DND-41 (cell line): ENCODE results near the gene SEMA4A.

Experiments
- ATAC-seq: fragments of 200-7000 bp; cut with Tn5 transposase; 3 replicates; pipeline ENCODE4 v1.9.1; 2021; ENCODE audit warnings: low read depth; ENCODE audit not compliant: insufficient read depth
- DNase-seq: peaks from one replicate; pipeline ENCODE4 v3.0.0-alpha.2; 2020
- H2AFZ ChIP-seq: 2 replicates; pipeline ENCODE4 v1.6.0; 2012; ENCODE audit warnings: low read depth, low read length
- H3K27ac ChIP-seq: 2 replicates; pipeline ENCODE4 v1.5.1; 2012; ENCODE audit warnings: low read length, inconsistent platforms
- H3K27me3 ChIP-seq: fragments of 200-600 bp; sonication (generic); 2 replicates; pipeline ENCODE4 v1.6.0; 2012; ENCODE audit warnings: low read length, mild to moderate bottlenecking, inconsistent platforms; ENCODE audit not compliant: insufficient read depth, poor library complexity
- H3K36me3 ChIP-seq: 2 replicates; pipeline ENCODE4 v1.5.1; 2012; ENCODE audit warnings: low read length, inconsistent platforms; ENCODE audit not compliant: insufficient read depth
- H3K4me1 ChIP-seq: 2 replicates; pipeline ENCODE4 v1.5.1; 2012; ENCODE audit warnings: mild to moderate bottlenecking, low read length; ENCODE audit not compliant: insufficient read depth
- H3K4me2 ChIP-seq: 2 replicates; pipeline ENCODE4 v1.6.0; 2012; ENCODE audit warnings: mild to moderate bottlenecking, moderate library complexity, low read length, inconsistent platforms; ENCODE audit not compliant: insufficient read depth
- H3K4me3 ChIP-seq, 2 experiments: fragments of 200-600 bp in 1 of 2; shearing (Covaris generic) in 1 of 2; 2 replicates each; pipeline ENCODE4 v1.5.1; 2012 to 2016; ENCODE audit warnings: inconsistent platforms in 2 of 2, low read length in 2 of 2, mild to moderate bottlenecking in 2 of 2, low read depth in 1 of 2, moderate library complexity in 1 of 2
- H3K79me2 ChIP-seq: 2 replicates; pipeline ENCODE4 v1.6.0; 2012; ENCODE audit warnings: low read length, inconsistent platforms; ENCODE audit not compliant: insufficient read depth
- H3K9ac ChIP-seq: 2 replicates; pipeline ENCODE4 v1.6.0; 2012; ENCODE audit warnings: low read depth, mild to moderate bottlenecking, inconsistent platforms, low read length, moderate library complexity
- H3K9me3 ChIP-seq: 2 replicates; pipeline ENCODE4 v1.5.1; 2012; ENCODE audit warnings: low read length, moderate library complexity, mild to moderate bottlenecking, inconsistent platforms; ENCODE audit not compliant: insufficient read depth, severe bottlenecking
- H4K20me1 ChIP-seq: 2 replicates; pipeline ENCODE4 v1.6.0; 2012; ENCODE audit warnings: low read length; ENCODE audit not compliant: insufficient read depth
- CTCF ChIP-seq: IDR thresholded peaks from 2 replicates; pipeline ENCODE4 v1.5.1; 2012; ENCODE audit warnings: borderline replicate concordance, low read length, moderate library complexity, mild to moderate bottlenecking; ENCODE audit not compliant: poor library complexity, severe bottlenecking; ENCODE audit errors: extremely low read depth
- EZH2 ChIP-seq: IDR thresholded peaks from 3 replicates; pipeline ENCODE4 v1.6.1; 2012; ENCODE audit warnings: borderline replicate concordance, low read depth, mild to moderate bottlenecking, moderate library complexity, low read length, inconsistent platforms; ENCODE audit not compliant: severe bottlenecking

The SEMA4A gene

GRCh38 chr1:156155756-156156510, 2.5 kb downstream of the SEMA4A start:
- no peak overlapping the region for H3K4me2 ChIP-seq
- no peak overlapping the region for H3K9ac ChIP-seq
- no peaks in the 10 kb centered on the region for H3K9me3 ChIP-seq
- no peaks in the 10 kb centered on the region for H3K36me3 ChIP-seq
- H3K27me3 ChIP-seq: peaks cover 4% of the 10 kb centered on the region
- TF ChIP-seq CTCF: no peak
- TF ChIP-seq EZH2: no peak
- H4K20me1 ChIP-seq: no peaks in the 10 kb centered on the region
- H3K79me2 ChIP-seq: no peaks in the 10 kb centered on the region
- no peak; the same call in 2 of the 3 replicates for ATAC-seq
- H3K4me3 ChIP-seq: no peak overlapping the region
- H2AFZ ChIP-seq: no peak overlapping the region
- DNase-seq: no peak
- H3K4me1 ChIP-seq: no peaks in the 10 kb centered on the region
- H3K27ac ChIP-seq: no peak overlapping the region

- no peak for DNase-seq
- no peak overlapping the region for H3K9ac ChIP-seq
- no peak overlapping the region for H3K4me3 ChIP-seq
- peaks cover 4% of the 10 kb centered on the region for H3K27me3 ChIP-seq
- no peaks in the 10 kb centered on the region for H4K20me1 ChIP-seq
- H3K9me3 ChIP-seq: no peaks in the 10 kb centered on the region
- no peak overlapping the region for H3K4me2 ChIP-seq
- H3K4me1 ChIP-seq: no peaks in the 10 kb centered on the region
- no peaks in the 10 kb centered on the region for H3K79me2 ChIP-seq
- no peak overlapping the region for H2AFZ ChIP-seq
- no peak for TF ChIP-seq CTCF
- no peak for TF ChIP-seq EZH2
- H3K36me3 ChIP-seq: no peaks in the 10 kb centered on the region
- no peak for ATAC-seq
- H3K27ac ChIP-seq: no peak overlapping the region
These were observed 4.1 kb downstream of the SEMA4A start for GRCh38 chr1:156157506-156157905.

- H3K4me1 ChIP-seq: no peaks in the 10 kb centered on the region
- H3K4me2 ChIP-seq: no peak overlapping the region
- no peaks in the 10 kb centered on the region for H4K20me1 ChIP-seq
- no peak overlapping the region for H3K4me3 ChIP-seq
- H3K9me3 ChIP-seq: no peaks in the 10 kb centered on the region
- no peaks in the 10 kb centered on the region for H3K79me2 ChIP-seq
- TF ChIP-seq EZH2: no peak
- no peak for TF ChIP-seq CTCF
- no peak overlapping the region for H3K27ac ChIP-seq
- peaks cover 4% of the 10 kb centered on the region for H3K27me3 ChIP-seq
- H3K9ac ChIP-seq: no peak overlapping the region
- no peak for DNase-seq
- ATAC-seq: no peak
- no peaks in the 10 kb centered on the region for H3K36me3 ChIP-seq
- no peak overlapping the region for H2AFZ ChIP-seq
These were observed 4.6 kb downstream of the SEMA4A start for GRCh38 chr1:156157966-156158365.
